ENCODE data around the gene MMP17. TPM values are rescaled to one million over a fixed set of nuclear protein-coding genes. Genes with fewer than 3 reads are reported as not detected.
"Not testable (repeated sequence)": the region's sequence is repeated elsewhere in the genome, so short reads cannot be mapped to it uniquely, and the experiment has no call there.

The MMP17 gene
- total RNA-seq, 1 experiment from 2014 or later: 30.2 TPM

DNA sequence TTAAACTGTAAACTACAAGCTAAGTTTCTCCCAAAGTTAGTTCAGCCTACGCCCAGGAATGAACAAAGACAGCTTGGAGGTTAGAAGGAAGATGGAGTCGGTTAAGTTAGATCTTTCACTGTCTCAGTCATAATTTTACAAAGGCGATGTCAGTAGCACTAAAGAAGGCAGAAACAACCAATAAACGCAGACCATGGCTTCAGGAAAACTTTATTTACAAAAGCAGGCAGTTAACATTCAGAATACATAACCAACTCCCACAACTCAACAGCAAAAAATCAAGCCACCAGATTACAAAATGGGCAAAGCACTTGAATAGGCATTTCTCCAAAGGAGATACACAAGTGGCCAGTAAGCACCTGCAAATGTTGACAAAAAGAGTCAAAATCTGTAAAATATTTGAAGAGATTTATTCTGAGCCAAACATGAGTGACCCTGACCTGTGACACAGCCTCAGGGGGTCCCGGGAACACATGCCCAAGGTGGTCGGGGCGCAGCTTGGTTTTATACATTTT is 57.4 kb downstream of the MMP17 start:
- H4K20me1 ChIP-seq (ENCODE audit: low read length): no peaks in the 10 kb centered on the region
- no peaks in the 10 kb centered on the region for H3K79me2 ChIP-seq (ENCODE audit: low read length)
- peak overlapping the region; percentile 53 for H3K27ac ChIP-seq (ENCODE audit: low read length)
- peak overlapping the region; percentile 54; the same call in 1 of the 2 replicates for H2AFZ ChIP-seq (ENCODE audit: low read length)
- BruUV-seq (replicated peaks): TSS peak; percentile 97
- H3K9me2 ChIP-seq (replicated peaks; ENCODE audit: low read length): no peaks in the 10 kb centered on the region
- H3K36me3 ChIP-seq (ENCODE audit: low read depth, low read length): no peaks in the 10 kb centered on the region
- ChIA-PET POLR2A (ENCODE audit: unreplicated experiment) (interaction anchor here (0.6 kb wide), 1 partner anchor 15 kb away, joined by 5 read pairs; no protein-coding TSS in a partner anchor), CTCF (no interaction called here)
- H3F3A ChIP-seq (ENCODE audit: low read length, unreplicated experiment): peaks cover 4% of the 10 kb centered on the region
- H3K4me1 ChIP-seq (ENCODE audit: insufficient read depth, low read length): peaks cover 29% of the 10 kb centered on the region
- 0 out of 2 replicates have a peak overlapping the region, but pooled peaks have one; percentile 22 for H3K9ac ChIP-seq (ENCODE audit: low read length)
- H3K4me3 ChIP-seq (ENCODE audit: low read length): peak overlapping the region; percentile 13; the same call in 1 of the 2 replicates
- DNase-seq (no peak), ATAC-seq (peak; percentile 16)
- H3K27me3 ChIP-seq (ENCODE audit: low read length): no peaks in the 10 kb centered on the region
- TF ChIP-seq, protein P1, sequence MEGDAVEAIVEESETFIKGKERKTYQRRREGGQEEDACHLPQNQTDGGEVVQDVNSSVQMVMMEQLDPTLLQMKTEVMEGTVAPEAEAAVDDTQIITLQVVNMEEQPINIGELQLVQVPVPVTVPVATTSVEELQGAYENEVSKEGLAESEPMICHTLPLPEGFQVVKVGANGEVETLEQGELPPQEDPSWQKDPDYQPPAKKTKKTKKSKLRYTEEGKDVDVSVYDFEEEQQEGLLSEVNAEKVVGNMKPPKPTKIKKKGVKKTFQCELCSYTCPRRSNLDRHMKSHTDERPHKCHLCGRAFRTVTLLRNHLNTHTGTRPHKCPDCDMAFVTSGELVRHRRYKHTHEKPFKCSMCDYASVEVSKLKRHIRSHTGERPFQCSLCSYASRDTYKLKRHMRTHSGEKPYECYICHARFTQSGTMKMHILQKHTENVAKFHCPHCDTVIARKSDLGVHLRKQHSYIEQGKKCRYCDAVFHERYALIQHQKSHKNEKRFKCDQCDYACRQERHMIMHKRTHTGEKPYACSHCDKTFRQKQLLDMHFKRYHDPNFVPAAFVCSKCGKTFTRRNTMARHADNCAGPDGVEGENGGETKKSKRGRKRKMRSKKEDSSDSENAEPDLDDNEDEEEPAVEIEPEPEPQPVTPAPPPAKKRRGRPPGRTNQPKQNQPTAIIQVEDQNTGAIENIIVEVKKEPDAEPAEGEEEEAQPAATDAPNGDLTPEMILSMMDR (conservative IDR thresholded peaks at IDR 0.05; ENCODE audit: low read depth, low read length): no peak
- TF ChIP-seq EZH2phosphoT487 (IDR thresholded peaks at IDR 0.05; ENCODE audit: borderline replicate concordance, low read length): no peak
- TF ChIP-seq EZH2 (IDR thresholded peaks at IDR 0.05; ENCODE audit: low read length, unreplicated experiment): no peak
- peak overlapping the region; percentile 67 for H3K4me2 ChIP-seq (ENCODE audit: low read length)
- no peaks in the 10 kb centered on the region for H3K9me3 ChIP-seq (ENCODE audit: low read length)
- intact Hi-C loops (cut with micrococcal nuclease): loop anchor here (1.0 kb wide), 1 partner anchor 9 kb away; the partner anchor contains the start of gene ULK1

DNA sequence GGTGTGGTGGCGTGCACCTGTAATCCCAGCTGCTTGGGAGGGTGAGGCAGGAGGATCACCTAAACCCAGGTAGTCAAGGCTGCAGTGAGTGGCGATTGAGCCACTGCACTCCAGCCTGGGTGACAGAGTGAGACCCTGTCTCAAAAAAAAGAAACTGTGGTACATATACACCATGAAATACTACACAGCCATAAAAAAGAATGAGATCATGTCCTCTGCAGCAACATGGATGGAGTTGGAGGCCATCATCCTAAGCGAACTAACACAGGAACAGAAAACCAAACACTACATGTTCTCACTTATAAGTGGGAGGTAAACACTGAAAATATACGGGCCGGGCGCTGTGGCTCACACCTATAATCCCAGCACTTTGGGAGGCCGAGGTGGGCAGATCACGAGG is 63.5 kb downstream of the MMP17 start:
- H3K9me2 ChIP-seq (replicated peaks; ENCODE audit: low read length); H3K9me3 ChIP-seq (ENCODE audit: low read length); H3F3A ChIP-seq (ENCODE audit: low read length, unreplicated experiment); H3K4me3 ChIP-seq (ENCODE audit: low read length); H3K27me3 ChIP-seq (ENCODE audit: low read length); intact Hi-C loops (cut with micrococcal nuclease); H3K9ac ChIP-seq (ENCODE audit: low read length); DNase-seq; ATAC-seq; H4K20me1 ChIP-seq (ENCODE audit: low read length); H3K79me2 ChIP-seq (ENCODE audit: low read length); POLR2A ChIA-PET (ENCODE audit: unreplicated experiment); H2AFZ ChIP-seq (ENCODE audit: low read length); H3K36me3 ChIP-seq (ENCODE audit: low read depth, low read length); H3K4me2 ChIP-seq (ENCODE audit: low read length); BruUV-seq (replicated peaks); H3K27ac ChIP-seq (ENCODE audit: low read length); CTCF ChIA-PET: not testable (repeated sequence)
- peaks cover 10% of the 10 kb centered on the region for H3K4me1 ChIP-seq (ENCODE audit: insufficient read depth, low read length)

DNA sequence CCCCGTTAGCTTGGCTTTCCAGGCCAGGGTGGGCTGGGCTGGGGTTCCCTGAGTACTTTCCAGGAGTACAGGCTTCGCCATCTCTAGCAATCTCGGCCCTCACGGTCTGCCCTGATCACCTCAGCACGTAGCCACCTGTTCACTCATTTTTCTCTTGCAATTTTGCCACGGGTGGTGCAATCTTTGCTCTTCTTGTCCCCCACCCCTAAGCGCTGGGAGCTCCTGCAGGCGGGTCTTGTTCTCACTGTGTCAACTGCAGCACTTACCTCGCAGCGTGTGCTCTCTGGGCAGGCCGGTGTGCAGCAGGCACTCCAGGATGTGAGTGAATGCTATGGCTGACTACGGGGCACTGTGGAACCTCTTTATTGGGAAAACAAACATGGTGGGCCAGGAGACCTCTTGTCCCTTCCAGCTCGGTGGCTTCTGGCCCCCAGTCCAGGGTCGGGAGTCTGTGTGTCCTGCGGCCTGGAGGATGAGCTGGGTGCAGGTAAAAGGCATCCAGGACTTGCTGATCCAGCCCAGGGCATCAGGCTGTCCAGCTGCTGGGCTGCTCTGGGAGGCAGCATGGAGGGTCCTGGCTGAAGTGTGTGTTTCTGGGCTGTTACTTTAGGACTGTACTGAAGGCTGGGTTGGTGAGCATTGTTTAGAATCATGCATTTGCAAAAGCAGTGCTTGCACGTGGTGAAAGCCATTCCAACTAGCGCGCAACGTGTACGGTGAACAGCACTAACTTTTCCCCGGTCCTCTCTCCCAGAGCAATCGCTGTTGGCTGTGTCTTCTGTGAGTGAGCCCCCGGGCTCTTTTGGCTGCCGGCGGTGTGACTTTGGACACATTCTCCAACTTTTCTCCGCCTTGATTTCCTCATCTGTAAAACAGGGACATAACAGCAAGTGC is 64.8 kb downstream of the MMP17 start:
- ATAC-seq: no peak
- Histone ChIP-seq H3K9me3 (ENCODE audit: low read length) (no peaks in the 10 kb centered on the region), H2AFZ (ENCODE audit: low read length) (no peak overlapping the region), H3K27ac (ENCODE audit: low read length) (no peak overlapping the region), H3K9me2 (replicated peaks; ENCODE audit: low read length) (no peaks in the 10 kb centered on the region), H3K4me2 (ENCODE audit: low read length) (no peak overlapping the region), H4K20me1 (ENCODE audit: low read length) (no peaks in the 10 kb centered on the region), H3F3A (ENCODE audit: low read length, unreplicated experiment) (no peaks in the 10 kb centered on the region), H3K36me3 (ENCODE audit: low read depth, low read length) (no peaks in the 10 kb centered on the region), H3K79me2 (ENCODE audit: low read length) (peaks cover 22% of the 10 kb centered on the region), H3K4me1 (ENCODE audit: insufficient read depth, low read length) (peaks cover 19% of the 10 kb centered on the region), H3K9ac (ENCODE audit: low read length) (no peak overlapping the region), H3K4me3 (ENCODE audit: low read length) (no peak overlapping the region), H3K27me3 (ENCODE audit: low read length) (no peaks in the 10 kb centered on the region)
- BruUV-seq (replicated peaks): no TSS peak
- POLR2A ChIA-PET (ENCODE audit: unreplicated experiment): no interaction called here
- CTCF ChIA-PET: interaction anchor here (0.6 kb wide), 1 partner anchor 155 kb away, joined by 3 read pairs; no protein-coding TSS in a partner anchor
- no peak for DNase-seq
- intact Hi-C loops (cut with micrococcal nuclease): no loop called here
- TF ChIP-seq EZH2 (IDR thresholded peaks at IDR 0.05; ENCODE audit: low read length, unreplicated experiment) (no peak), EZH2phosphoT487 (IDR thresholded peaks at IDR 0.05; ENCODE audit: borderline replicate concordance, low read length) (no peak)
- TF ChIP-seq, protein P1 (conservative IDR thresholded peaks at IDR 0.05; ENCODE audit: low read depth, low read length): no peak
